ENCODE data around the gene LRRIQ1. TPM values are rescaled to one million over a fixed set of nuclear protein-coding genes. Genes with fewer than 3 reads are reported as not detected.

LRRIQ1 gene
- total RNA-seq, 2 donors from 2014 or later: 0.05 TPM; not detected in 1

DNA sequence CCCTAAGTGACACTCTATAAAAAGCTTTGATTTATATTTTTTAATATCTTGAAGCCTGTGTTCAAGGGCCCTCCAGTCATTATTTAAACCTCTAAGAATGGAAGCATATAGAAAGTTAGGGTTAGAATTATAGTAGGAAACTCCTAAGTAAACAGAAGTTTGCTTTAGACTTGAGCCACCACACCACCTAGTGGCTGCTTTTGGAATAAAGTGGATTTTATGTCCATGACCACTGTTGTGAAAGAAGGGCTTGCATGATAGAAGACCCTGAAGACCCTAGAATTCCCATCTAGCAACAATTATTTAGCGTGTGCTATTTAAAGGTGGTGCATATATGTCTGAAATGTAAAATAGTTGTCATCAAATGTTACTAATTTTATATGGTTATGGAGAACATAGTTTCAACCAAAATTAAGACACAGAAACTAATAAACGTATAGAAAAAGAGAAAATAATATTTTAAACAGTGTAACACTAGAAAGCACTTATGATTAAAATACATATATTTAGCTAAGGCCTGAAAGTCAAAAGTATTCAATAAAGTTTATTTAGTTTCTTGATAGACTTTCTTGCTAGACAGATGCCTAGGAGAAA lies 21.3 kb downstream of the LRRIQ1 start:
- H3K36me3 ChIP-seq: no peaks in the 10 kb centered on the region
- H3K27ac ChIP-seq: no peak overlapping the region
- TF ChIP-seq, protein P1, sequence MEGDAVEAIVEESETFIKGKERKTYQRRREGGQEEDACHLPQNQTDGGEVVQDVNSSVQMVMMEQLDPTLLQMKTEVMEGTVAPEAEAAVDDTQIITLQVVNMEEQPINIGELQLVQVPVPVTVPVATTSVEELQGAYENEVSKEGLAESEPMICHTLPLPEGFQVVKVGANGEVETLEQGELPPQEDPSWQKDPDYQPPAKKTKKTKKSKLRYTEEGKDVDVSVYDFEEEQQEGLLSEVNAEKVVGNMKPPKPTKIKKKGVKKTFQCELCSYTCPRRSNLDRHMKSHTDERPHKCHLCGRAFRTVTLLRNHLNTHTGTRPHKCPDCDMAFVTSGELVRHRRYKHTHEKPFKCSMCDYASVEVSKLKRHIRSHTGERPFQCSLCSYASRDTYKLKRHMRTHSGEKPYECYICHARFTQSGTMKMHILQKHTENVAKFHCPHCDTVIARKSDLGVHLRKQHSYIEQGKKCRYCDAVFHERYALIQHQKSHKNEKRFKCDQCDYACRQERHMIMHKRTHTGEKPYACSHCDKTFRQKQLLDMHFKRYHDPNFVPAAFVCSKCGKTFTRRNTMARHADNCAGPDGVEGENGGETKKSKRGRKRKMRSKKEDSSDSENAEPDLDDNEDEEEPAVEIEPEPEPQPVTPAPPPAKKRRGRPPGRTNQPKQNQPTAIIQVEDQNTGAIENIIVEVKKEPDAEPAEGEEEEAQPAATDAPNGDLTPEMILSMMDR (IDR thresholded peaks at IDR 0.05): peak; percentile 65
- peak; percentile 45 for DNase-seq
- no peak overlapping the region for H3K4me3 ChIP-seq
- intact Hi-C loops (cut with DNase I): no loop called here
- H3K4me1 ChIP-seq: no peaks in the 10 kb centered on the region
- H3K9me3 ChIP-seq: no peaks in the 10 kb centered on the region
- no peaks in the 10 kb centered on the region for H3K27me3 ChIP-seq
- no peak overlapping the region for H3K9ac ChIP-seq (ENCODE audit: low read depth in 2 of 2, low read length in 2 of 2)

DNA sequence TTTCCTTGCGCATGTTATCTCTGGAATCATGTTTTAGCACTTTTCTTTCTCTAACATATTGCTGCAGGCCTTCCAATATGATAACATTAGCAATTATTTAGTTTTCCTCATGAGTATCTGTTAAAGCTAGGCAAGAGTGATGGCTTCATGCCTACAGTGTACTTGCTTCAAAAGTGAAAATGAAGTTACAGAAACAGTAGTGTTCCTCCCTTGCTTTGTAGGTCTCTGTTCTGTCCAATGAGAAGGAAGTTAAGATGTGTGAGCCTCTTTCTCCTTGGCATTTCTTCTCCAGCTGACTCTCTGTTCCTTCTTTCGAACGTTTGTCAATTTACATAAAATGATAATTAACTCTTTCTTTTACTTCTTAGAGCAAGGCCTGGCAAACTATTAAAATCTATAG lies 22.2 kb downstream of the LRRIQ1 start:
- Histone ChIP-seq H3K27me3 (no peaks in the 10 kb centered on the region), H3K36me3 (no peaks in the 10 kb centered on the region), H3K9me3 (no peaks in the 10 kb centered on the region), H3K27ac (no peak overlapping the region), H3K4me1 (no peaks in the 10 kb centered on the region), H3K9ac (ENCODE audit: low read depth in 2 of 2, low read length in 2 of 2) (no peak overlapping the region), H3K4me3 (no peak overlapping the region)
- no peak for DNase-seq
- TF ChIP-seq, protein P1 (IDR thresholded peaks at IDR 0.05): no peak
- intact Hi-C loops (cut with DNase I): no loop called here

DNA sequence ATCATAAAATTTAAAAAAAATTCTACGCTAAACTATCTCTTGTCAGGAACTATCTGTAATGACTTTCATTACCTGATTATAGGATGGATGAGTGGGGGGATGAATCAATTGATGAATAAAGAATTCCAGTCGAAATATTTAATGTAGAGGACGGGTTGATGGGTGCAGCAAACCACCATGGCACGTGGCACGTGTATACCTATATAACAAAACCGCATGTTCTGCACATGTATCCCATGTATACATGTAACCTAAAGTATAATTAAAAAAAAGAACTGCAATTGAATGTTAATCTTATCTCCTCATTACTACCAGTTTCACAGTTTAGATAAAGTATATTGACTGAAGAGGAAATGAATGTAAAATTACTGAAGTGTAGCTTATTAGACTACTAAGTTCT lies 23.4 kb downstream of the LRRIQ1 start:
- TF ChIP-seq, protein P1 (IDR thresholded peaks at IDR 0.05): no peak
- intact Hi-C loops (cut with DNase I): no loop called here
- H3K9ac ChIP-seq (ENCODE audit: low read depth in 2 of 2, low read length in 2 of 2): no peak overlapping the region
- no peaks in the 10 kb centered on the region for H3K36me3 ChIP-seq
- H3K27ac ChIP-seq: no peak overlapping the region
- H3K4me3 ChIP-seq: no peak overlapping the region
- no peak for DNase-seq
- H3K4me1 ChIP-seq: no peaks in the 10 kb centered on the region
- no peaks in the 10 kb centered on the region for H3K27me3 ChIP-seq
- H3K9me3 ChIP-seq: no peaks in the 10 kb centered on the region

DNA sequence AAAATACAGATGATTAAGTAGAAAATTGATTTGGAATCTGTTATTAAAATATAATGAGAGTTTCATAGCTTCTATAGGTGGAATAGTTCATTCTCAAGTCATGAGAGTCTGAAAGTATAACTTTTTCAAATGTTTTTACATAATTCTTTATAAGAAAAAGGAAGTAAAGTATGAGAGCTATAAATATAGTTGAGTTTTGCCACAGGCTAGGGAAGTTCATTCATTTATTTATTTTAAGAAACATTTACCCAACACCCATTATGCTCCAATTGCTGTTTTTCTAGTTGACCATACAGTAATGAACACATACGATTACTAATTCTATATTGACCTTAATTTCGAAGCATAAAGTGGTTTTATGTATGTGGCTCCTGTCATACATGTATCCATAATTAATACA lies 24.8 kb downstream of the LRRIQ1 start:
- H3K27ac ChIP-seq: no peak overlapping the region
- no peak overlapping the region for H3K4me3 ChIP-seq
- no peak overlapping the region for H3K9ac ChIP-seq (ENCODE audit: low read depth in 2 of 2, low read length in 2 of 2)
- TF ChIP-seq, protein P1 (IDR thresholded peaks at IDR 0.05): no peak
- no peak for DNase-seq
- no peaks in the 10 kb centered on the region for H3K9me3 ChIP-seq
- no peaks in the 10 kb centered on the region for H3K4me1 ChIP-seq
- intact Hi-C loops (cut with DNase I): no loop called here
- H3K36me3 ChIP-seq: no peaks in the 10 kb centered on the region
- no peaks in the 10 kb centered on the region for H3K27me3 ChIP-seq

DNA sequence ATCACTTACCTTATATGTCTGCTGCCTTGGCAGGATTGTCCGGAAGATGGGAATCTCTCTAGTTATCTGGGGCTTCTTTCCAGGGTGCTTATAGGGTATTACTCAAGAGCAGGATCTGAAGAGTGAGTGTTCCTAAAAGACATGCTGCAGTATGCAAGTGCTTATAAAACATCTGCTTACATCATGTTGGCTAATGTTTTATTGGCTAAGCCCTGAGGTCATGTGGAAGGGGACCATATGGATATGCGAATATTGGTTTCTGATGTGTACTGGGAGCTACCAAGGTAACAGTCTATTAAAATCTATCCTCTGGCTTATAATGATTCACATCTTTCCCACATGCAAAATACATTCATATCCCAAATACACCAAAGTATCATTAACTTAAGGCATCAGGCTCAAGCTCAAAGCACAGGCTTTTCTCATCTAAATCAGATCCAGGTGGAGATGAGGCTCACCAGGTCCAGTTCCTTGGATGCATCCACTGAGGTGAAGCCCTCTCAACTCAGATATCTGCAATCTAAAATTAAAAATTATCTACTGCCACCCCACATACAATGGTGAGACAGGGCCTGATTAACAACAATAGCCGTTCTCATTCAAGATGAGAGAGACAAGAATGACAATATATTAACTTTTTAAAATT lies 29.8 kb downstream of the LRRIQ1 start:
- intact Hi-C loops (cut with DNase I): no loop called here
- DNase-seq: no peak
- H3K36me3 ChIP-seq: no peaks in the 10 kb centered on the region
- H3K4me3 ChIP-seq: no peak overlapping the region
- TF ChIP-seq, protein P1 (IDR thresholded peaks at IDR 0.05): no peak
- H3K27me3 ChIP-seq: no peaks in the 10 kb centered on the region
- H3K9ac ChIP-seq (ENCODE audit: low read depth in 2 of 2, low read length in 2 of 2): no peak overlapping the region
- no peaks in the 10 kb centered on the region for H3K4me1 ChIP-seq
- no peaks in the 10 kb centered on the region for H3K9me3 ChIP-seq
- H3K27ac ChIP-seq: no peak overlapping the region

All from colonic mucosa (tissue), 4 donors.